Right hindlimb (tissue), 1 donor: ENCODE results near the gene ZBTB4.

Source experiments
- DNase-seq: peaks from one replicate; pipeline ENCODE4 v3.0.0-alpha.2; 2018

ZBTB4 gene

DNA sequence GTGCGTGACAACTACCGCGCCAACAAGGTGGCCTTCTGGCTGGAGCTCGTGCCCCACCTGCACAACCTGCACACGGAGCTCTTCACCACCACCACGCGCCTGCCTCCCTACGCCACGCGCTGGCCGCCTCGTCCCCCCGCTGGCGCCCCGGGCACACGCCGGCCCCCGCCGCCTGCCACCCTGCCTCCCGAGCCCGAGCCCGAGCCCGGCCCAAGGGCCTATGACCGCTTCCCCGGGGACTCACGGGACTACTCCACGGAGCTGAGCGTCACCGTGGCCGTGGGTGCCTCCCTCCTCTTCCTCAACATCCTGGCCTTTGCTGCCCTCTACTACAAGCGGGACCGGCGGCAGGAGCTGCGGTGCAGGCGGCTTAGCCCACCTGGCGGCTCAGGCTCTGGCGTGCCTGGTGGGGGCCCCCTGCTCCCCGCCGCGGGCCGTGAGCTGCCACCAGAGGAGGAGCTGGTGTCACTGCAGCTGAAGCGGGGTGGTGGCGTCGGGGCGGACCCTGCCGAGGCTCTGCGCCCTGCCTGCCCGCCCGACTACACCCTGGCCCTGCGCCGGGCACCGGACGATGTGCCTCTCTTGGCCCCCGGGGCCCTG, 62.3 kb downstream of the ZBTB4 start:
- no peak for DNase-seq

DNA sequence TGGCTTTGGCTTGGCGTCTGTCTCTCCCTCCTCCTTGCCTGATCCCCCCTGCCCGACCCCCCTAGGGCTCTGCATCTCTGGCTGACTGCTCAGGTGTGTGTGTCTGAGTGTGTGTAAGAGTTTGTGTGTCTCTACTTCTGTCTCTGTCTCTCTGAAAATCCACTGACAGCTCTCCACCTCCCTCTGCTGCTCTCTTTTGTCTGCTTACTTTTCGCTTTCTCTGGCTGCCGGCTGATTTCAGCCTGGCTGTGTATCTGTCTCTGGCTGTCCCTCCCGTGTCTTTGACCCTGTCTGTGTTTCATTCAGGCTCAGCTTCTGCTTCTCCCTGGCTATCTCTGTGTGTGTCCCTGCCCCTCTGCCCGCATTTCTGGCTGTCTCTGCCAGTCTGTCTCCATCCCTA, 63.1 kb downstream of the ZBTB4 start:
- DNase-seq, result no peak

- no peak for DNase-seq
These were observed 63.6 kb downstream of the ZBTB4 start for GRCh38 chr17:7415784-7416183.

DNA sequence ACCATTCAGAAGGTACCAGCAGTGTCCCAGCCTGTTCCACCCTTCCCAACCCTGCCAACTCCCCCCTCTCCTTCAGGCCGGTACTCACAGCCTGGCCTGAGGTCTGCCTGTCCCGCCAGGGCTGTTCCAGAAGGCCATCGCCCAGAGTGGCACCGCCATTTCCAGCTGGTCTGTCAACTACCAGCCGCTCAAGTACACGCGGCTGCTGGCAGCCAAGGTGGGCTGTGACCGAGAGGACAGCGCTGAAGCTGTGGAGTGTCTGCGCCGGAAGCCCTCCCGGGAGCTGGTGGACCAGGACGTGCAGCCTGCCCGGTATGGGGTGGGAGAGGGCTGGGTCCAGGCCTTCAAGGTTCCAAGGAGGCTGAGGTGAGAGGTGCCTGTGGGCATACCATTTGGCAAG, 64.6 kb downstream of the ZBTB4 start:
- no peak for DNase-seq

GRCh38 chr17:7413346-7413985, 66.0 kb downstream of the ZBTB4 start:
- no peak for DNase-seq

DNA sequence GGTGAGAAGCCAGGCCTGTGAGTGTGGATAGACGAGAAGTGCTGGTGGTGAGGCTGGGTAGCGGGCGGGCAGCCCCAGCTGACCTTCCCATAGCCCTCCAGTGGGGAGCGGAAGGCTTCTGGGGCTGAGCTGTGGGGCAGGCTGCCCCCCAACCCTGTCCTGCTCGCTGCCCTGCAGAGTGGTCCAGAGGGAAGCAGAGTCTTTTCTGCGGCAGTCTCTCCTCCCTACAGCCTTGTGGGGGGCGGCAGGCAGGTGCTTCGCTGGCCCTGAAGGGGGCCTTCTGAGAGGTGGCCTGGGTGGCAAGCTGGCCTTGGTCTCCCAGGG, 68.0 kb downstream of the ZBTB4 start:
- DNase-seq, result no peak

DNA sequence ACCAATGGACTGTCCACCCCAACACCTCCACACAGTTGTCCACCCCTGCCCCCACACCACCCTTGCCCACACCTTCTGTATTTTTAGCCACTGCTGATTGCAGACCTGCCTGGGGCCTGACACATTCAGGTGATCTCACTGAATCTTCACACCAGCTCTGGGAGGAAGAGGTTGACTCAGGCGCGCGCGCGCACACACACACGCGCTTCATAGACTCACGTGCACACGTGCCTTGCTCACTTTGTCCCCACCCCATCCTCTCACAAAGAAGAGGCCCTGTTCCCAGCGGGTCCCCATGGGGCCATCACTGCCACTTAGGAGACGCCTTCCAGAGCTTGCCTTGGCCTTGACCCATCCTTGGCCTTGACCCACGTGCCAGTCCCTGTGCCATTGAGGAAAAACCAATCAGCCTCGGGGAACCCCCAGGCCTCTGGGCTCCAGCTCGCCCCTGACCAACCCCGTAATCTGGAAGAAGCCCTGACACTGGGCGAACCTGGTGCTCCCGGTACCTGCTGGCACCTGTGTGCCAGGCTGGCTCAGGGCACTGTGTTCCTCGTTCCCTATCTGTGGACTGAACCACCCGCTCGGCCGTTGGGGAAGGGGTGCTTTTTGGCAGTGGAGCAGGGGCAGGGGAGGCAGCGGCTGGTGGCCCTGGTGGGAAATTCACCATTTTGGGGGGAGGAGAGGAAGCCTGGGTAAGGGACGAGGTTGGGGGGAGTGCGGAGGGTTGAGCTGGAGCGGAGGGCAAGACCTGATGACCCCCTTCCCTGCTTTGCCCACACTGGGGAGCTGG, 68.6 kb downstream of the ZBTB4 start:
- no peak for DNase-seq

DNA sequence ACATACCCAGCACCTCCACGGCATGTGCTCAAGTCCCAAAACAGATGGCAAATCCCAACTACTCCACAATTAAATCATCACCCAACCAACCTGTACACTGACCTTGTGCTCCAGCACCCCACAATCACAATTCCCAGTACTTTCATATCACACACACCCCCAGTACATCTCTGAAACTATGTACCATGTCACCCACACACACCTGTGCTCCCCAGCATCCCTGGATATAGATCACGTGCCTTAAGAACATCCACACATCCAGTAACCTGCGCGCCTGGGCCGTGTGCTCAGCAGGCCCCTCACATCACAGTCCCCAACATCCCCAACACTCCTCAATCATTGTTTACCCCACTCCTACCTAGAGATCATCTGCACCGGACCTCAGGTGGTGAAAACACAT, 69.7 kb downstream of the ZBTB4 start:
- DNase-seq, result no peak
